AG04450 (cell line): ENCODE results near the gene ZNF25. TPM values are rescaled to one million over a fixed set of nuclear protein-coding genes. Genes with fewer than 3 reads are reported as not detected.

Experiments used
- CTCF ChIA-PET: fragments of 300-600, 350-600 bp; formaldehyde crosslinking; extraction: SDS; loops from one replicate; lab custom pipeline; 2022; ENCODE audit warnings: antibody characterized with exemption, inconsistent platforms; lab: Charles Lee
- POLR2A ChIA-PET: fragments of 350-600 bp; formaldehyde crosslinking; extraction: SDS; loops from one replicate; lab custom pipeline; 2021; ENCODE audit warnings: antibody characterized with exemption, inconsistent platforms; lab: Yijun Ruan, JAX
- DNase-seq: peaks from one replicate; pipeline ENCODE4 v3.0.0-alpha.2; 2011; ENCODE audit warnings: low read depth, low spot score
- H3K27ac ChIP-seq: one replicate; pipeline ENCODE4 v1.5.1; 2012; ENCODE audit warnings: low read depth, low read length, control low read depth
- H3K27me3 ChIP-seq: one replicate; pipeline ENCODE4 v1.6.0; 2012; ENCODE audit warnings: low read length; ENCODE audit not compliant: control insufficient read depth, insufficient read depth
- H3K4me3 ChIP-seq: 2 replicates; pipeline ENCODE4 v1.5.1; 2011; ENCODE audit warnings: mild to moderate bottlenecking, low read depth, low read length, control low read depth
- H3K9me3 ChIP-seq: 2 replicates; pipeline ENCODE4 v1.5.1; 2012; ENCODE audit warnings: low read length; ENCODE audit not compliant: control insufficient read depth, insufficient read depth
- CTCF ChIP-seq: IDR thresholded peaks from 2 replicates; pipeline ENCODE4 v1.5.1; 2011; ENCODE audit warnings: low read depth, low read length, control low read depth, inconsistent platforms
- polyA plus RNA-seq: library from polyadenylated mRNA; depleted of rRNA; stranded (reverse); fragments of >200 nt; gene quantifications from 2 replicates; pipeline ENCODE4 v1.2.3, GENCODE V29; 2011

The ZNF25 gene
- polyA plus RNA-seq, 1 experiment = 10.9 TPM

GRCh38 chr10:37965006-37965405 lies 11.4 kb downstream of the ZNF25 start:
- no peak overlapping the region for H3K27ac ChIP-seq
- ChIA-PET CTCF (no interaction called here), POLR2A (no interaction called here)
- no peak for TF ChIP-seq CTCF
- no peak for DNase-seq
- H3K9me3 ChIP-seq = peaks cover 8% of the 10 kb centered on the region; the same call in 1 of the 2 replicates
- H3K27me3 ChIP-seq = no peaks in the 10 kb centered on the region
- H3K4me3 ChIP-seq = no peak overlapping the region

- TF ChIP-seq CTCF = no peak
- DNase-seq = no peak
- Histone ChIP-seq H3K4me3 (no peak overlapping the region), H3K9me3 (peaks cover 8% of the 10 kb centered on the region; the same call in 1 of the 2 replicates), H3K27ac (no peak overlapping the region), H3K27me3 (no peaks in the 10 kb centered on the region)
- ChIA-PET CTCF (interaction anchor here (0.8 to 1.1 kb wide), 3 partner anchors 16 to 405 kb away, joined by 3 to 14 read pairs (median 9); partner anchors contain the start of gene ZNF25), POLR2A (no interaction called here)
These were observed 15.8 kb downstream of the ZNF25 start for GRCh38 chr10:37960591-37961137.

GRCh38 chr10:37957841-37958240 lies 18.6 kb downstream of the ZNF25 start:
- no peak for DNase-seq
- ChIA-PET POLR2A (no interaction called here), CTCF (interaction anchor here (1.0 kb wide), 1 partner anchor 19 kb away, joined by 3 read pairs; no protein-coding TSS in a partner anchor)
- Histone ChIP-seq H3K4me3 (no peak overlapping the region), H3K9me3 (no peaks in the 10 kb centered on the region), H3K27me3 (no peaks in the 10 kb centered on the region), H3K27ac (no peak overlapping the region)
- no peak for TF ChIP-seq CTCF

- no peak for TF ChIP-seq CTCF
- ChIA-PET CTCF (no interaction called here), POLR2A (no interaction called here)
- DNase-seq = no peak
- Histone ChIP-seq H3K9me3 (no peaks in the 10 kb centered on the region), H3K27ac (no peak overlapping the region), H3K27me3 (no peaks in the 10 kb centered on the region), H3K4me3 (no peak overlapping the region)
These were observed 23.5 kb downstream of the ZNF25 start for GRCh38 chr10:37952926-37953325.

- no peak overlapping the region for H3K27ac ChIP-seq
- no peak overlapping the region for H3K4me3 ChIP-seq
- H3K9me3 ChIP-seq = no peaks in the 10 kb centered on the region
- DNase-seq = no peak
- no peak for TF ChIP-seq CTCF
- H3K27me3 ChIP-seq = no peaks in the 10 kb centered on the region
- CTCF ChIA-PET = interaction anchor here (1.0 kb wide), 1 partner anchor 25 kb away, joined by 3 read pairs; no protein-coding TSS in a partner anchor
- POLR2A ChIA-PET = no interaction called here
These were observed 24.2 kb downstream of the ZNF25 start for GRCh38 chr10:37952043-37952755.
